NCI-H510A treated with DMSO at 0.1 percent for 48 hours (cell line): ENCODE measurements around the gene UBAP2.
"Not testable (repeated sequence)": the region's sequence is repeated elsewhere in the genome, so short reads cannot be mapped to it uniquely, and the experiment has no call there.

ENCODE experiments used
- DNase-seq: peaks from one replicate; lab custom pipeline; 2025; lab: John Stamatoyannopoulos, UW

Gene UBAP2

GRCh38 chr9:33988219-33988890 is 60.3 kb downstream of the UBAP2 start:
- DNase-seq, result no peak

- no peak for DNase-seq
Measured at GRCh38 chr9:33976414-33976813, 72.3 kb downstream of the UBAP2 start.

- DNase-seq, result no peak
Measured at GRCh38 chr9:33972698-33973097, 76.0 kb downstream of the UBAP2 start.

- DNase-seq, result no peak
Measured at GRCh38 chr9:33964086-33964768, 84.5 kb downstream of the UBAP2 start.

GRCh38 chr9:33962468-33962867 is 86.2 kb downstream of the UBAP2 start:
- DNase-seq, result not testable (repeated sequence)

GRCh38 chr9:33959725-33960124 is 89.0 kb downstream of the UBAP2 start:
- DNase-seq, result no peak

GRCh38 chr9:33956544-33956943 is 92.1 kb downstream of the UBAP2 start:
- no peak for DNase-seq

GRCh38 chr9:33952066-33952465 is 96.6 kb downstream of the UBAP2 start:
- no peak for DNase-seq

GRCh38 chr9:33950371-33950770 is 98.3 kb downstream of the UBAP2 start:
- DNase-seq, result no peak

GRCh38 chr9:33946779-33947535 is 101.7 kb downstream of the UBAP2 start:
- no peak for DNase-seq

GRCh38 chr9:33943389-33943788 is 105.3 kb downstream of the UBAP2 start:
- DNase-seq, result no peak

- no peak for DNase-seq
Measured at GRCh38 chr9:33942471-33943083, 106.1 kb downstream of the UBAP2 start.

GRCh38 chr9:33939924-33940874 is 108.5 kb downstream of the UBAP2 start:
- no peak for DNase-seq

GRCh38 chr9:33934188-33934878 is 114.4 kb downstream of the UBAP2 start:
- no peak for DNase-seq

- no peak for DNase-seq
Measured at GRCh38 chr9:33932078-33932807, 116.4 kb downstream of the UBAP2 start.

GRCh38 chr9:33931326-33931725 is 117.4 kb downstream of the UBAP2 start:
- no peak for DNase-seq

GRCh38 chr9:33927694-33928093 is 121.0 kb downstream of the UBAP2 start:
- no peak for DNase-seq

- DNase-seq, result no peak
Measured at GRCh38 chr9:33926746-33927485, 121.8 kb downstream of the UBAP2 start.
